B cell (primary cell): ENCODE data around the gene PEX10.

Source experiments
- EZH2 ChIP-seq: IDR thresholded peaks from 2 replicates; pipeline ENCODE4 v1.6.1; 2012; ENCODE audit warnings: borderline replicate concordance, low read depth, mild to moderate bottlenecking, moderate library complexity, low read length; ENCODE audit not compliant: insufficient read depth, poor library complexity, severe bottlenecking
- TF ChIP-seq, protein P1 (sequence below): fragments of 200-600 bp; IDR thresholded peaks from one replicate; pipeline ENCODE4 v1.8.0; 2022; ENCODE audit warnings: antibody characterized with exemption, mild to moderate bottlenecking

DNA sequence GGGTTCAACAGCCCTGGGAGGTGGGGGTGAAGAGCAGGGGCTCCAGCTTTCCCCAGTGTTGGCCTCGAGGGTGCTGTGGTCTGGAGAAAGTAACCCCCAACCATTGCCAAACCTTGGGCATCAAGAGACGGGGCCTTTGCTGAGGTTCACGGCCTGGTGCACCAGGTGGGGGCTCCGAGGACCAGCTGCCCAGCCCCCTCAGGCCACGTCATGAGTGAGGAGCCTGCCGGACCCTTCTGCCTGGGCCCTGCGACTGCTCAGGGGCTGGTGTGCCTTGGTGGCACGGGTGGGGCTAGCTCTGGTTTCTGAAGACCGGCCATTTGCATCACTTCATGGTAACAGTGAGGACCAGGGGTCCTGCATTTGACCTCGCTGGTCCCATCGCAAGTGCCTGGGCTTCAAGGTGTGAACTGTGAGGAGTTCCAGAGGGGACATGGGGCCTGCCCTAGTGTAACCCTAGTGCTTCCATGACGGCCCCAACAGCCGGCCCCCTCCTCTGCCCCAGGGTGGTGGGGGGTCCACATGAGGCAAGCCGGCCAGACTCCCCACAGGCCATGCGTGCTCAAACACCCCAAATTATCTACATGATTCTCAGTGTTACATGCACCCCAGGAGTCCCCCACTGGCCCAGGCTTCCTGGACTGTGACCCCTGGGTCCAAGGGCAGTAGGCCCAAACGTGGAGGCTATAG lies 34.5 kb downstream of the PEX10 start:
- TF ChIP-seq, protein P1, sequence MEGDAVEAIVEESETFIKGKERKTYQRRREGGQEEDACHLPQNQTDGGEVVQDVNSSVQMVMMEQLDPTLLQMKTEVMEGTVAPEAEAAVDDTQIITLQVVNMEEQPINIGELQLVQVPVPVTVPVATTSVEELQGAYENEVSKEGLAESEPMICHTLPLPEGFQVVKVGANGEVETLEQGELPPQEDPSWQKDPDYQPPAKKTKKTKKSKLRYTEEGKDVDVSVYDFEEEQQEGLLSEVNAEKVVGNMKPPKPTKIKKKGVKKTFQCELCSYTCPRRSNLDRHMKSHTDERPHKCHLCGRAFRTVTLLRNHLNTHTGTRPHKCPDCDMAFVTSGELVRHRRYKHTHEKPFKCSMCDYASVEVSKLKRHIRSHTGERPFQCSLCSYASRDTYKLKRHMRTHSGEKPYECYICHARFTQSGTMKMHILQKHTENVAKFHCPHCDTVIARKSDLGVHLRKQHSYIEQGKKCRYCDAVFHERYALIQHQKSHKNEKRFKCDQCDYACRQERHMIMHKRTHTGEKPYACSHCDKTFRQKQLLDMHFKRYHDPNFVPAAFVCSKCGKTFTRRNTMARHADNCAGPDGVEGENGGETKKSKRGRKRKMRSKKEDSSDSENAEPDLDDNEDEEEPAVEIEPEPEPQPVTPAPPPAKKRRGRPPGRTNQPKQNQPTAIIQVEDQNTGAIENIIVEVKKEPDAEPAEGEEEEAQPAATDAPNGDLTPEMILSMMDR = no peak
- no peak for TF ChIP-seq EZH2
